CD4-positive, alpha-beta T cell treated with Interferon alpha-2 for 1 hour (primary cell): ENCODE data around the gene NDUFB7.
A peak's percentile ranks its signal among the peaks of the same experiment; 100 is the strongest.
"Not testable (repeated sequence)": the region's sequence is repeated elsewhere in the genome, so short reads cannot be mapped to it uniquely, and the experiment has no call there.

Source experiments
- DNase-seq, 2 donors: peaks; one replicate each; pipeline ENCODE4 v3.0.0-alpha.2; 2020 to 2022

Gene NDUFB7

GRCh38 chr19:14570864-14571527, 870 bp downstream of the NDUFB7 start:
- DNase-seq: no peak

GRCh38 chr19:14567079-14567478, 4.8 kb downstream of the NDUFB7 start:
- no peak for DNase-seq

GRCh38 chr19:14566712-14567077, 5.2 kb downstream of the NDUFB7 start:
- no peak for DNase-seq

- no peak for DNase-seq
Measured at GRCh38 chr19:14565765-14566711, 5.8 kb downstream of the NDUFB7 start.

- no peak for DNase-seq
Measured at GRCh38 chr19:14565298-14565679, 6.6 kb downstream of the NDUFB7 start.

GRCh38 chr19:14564652-14565297, 7.1 kb downstream of the NDUFB7 start:
- DNase-seq: not testable (repeated sequence)

GRCh38 chr19:14563989-14564651, 7.7 kb downstream of the NDUFB7 start:
- DNase-seq: peak; percentile 50 to 63

- no peak for DNase-seq
Measured at GRCh38 chr19:14563590-14563926, 8.3 kb downstream of the NDUFB7 start.

- no peak for DNase-seq
Measured at GRCh38 chr19:14562660-14563589, 8.9 kb downstream of the NDUFB7 start.

- DNase-seq: peak; percentile 29 to 41
Measured at GRCh38 chr19:14561847-14562351, 10.0 kb downstream of the NDUFB7 start.

- no peak for DNase-seq
Measured at GRCh38 chr19:14561249-14561648, 10.6 kb downstream of the NDUFB7 start.

GRCh38 chr19:14560776-14561108, 11.1 kb downstream of the NDUFB7 start:
- DNase-seq: no peak

GRCh38 chr19:14559916-14560775, 11.7 kb downstream of the NDUFB7 start:
- no peak for DNase-seq

GRCh38 chr19:14558370-14559066, 13.3 kb downstream of the NDUFB7 start:
- no peak for DNase-seq

- DNase-seq: peak; percentile 73 to 75
Measured at GRCh38 chr19:14556662-14557188, 15.1 kb downstream of the NDUFB7 start.

GRCh38 chr19:14555918-14556661, 15.8 kb downstream of the NDUFB7 start:
- DNase-seq: no peak

GRCh38 chr19:14554382-14554812, 17.5 kb downstream of the NDUFB7 start:
- DNase-seq: no peak

GRCh38 chr19:14553939-14554243, 18.0 kb downstream of the NDUFB7 start:
- no peak for DNase-seq
